SU-DHL-6 (cell line): ENCODE results near the gene ADAT3.

Source experiments
- H2AFZ ChIP-seq: fragments of 200-600 bp; sonication (generic); 2 replicates; pipeline ENCODE4 v1.6.1; 2014; ENCODE audit warnings: low read depth, mild to moderate bottlenecking, moderate library complexity, mixed read lengths, antibody characterized with exemption, low read length; ENCODE audit not compliant: severe bottlenecking
- H3F3A ChIP-seq: fragments of 200-600 bp; shearing (Covaris generic); 2 replicates; pipeline ENCODE4 v1.6.0; 2016; ENCODE audit warnings: antibody characterized with exemption, mild to moderate bottlenecking; ENCODE audit not compliant: insufficient read depth
- H3K27ac ChIP-seq: fragments of 200-600 bp; sonication (generic); 2 replicates; pipeline ENCODE4 v1.5.1; 2016; ENCODE audit warnings: low read depth, mild to moderate bottlenecking, low read length, moderate library complexity, mixed read lengths
- H3K27me3 ChIP-seq: fragments of 200-600 bp; sonication (generic), shearing (Covaris generic); 2 replicates; pipeline ENCODE4 v1.6.0; 2014; ENCODE audit warnings: mild to moderate bottlenecking, low read length
- H3K36me3 ChIP-seq: fragments of 200-600 bp; sonication (generic); 2 replicates; pipeline ENCODE4 v1.6.1; 2014; ENCODE audit warnings: mild to moderate bottlenecking, low read length, mixed read lengths
- H3K4me2 ChIP-seq: fragments of 300-600, 200-600 bp; shearing (Covaris generic), sonication (generic); 2 replicates; pipeline ENCODE4 v1.6.0; 2014; ENCODE audit warnings: low read length, low read depth, mild to moderate bottlenecking; ENCODE audit not compliant: poor library complexity, severe bottlenecking
- H3K4me3 ChIP-seq: fragments of 200-600 bp; sonication (generic); 2 replicates; pipeline ENCODE4 v1.5.1; 2014; ENCODE audit warnings: antibody characterized with exemption, low read length, mild to moderate bottlenecking, mixed read lengths; ENCODE audit not compliant: insufficient read depth, poor library complexity, severe bottlenecking
- H3K79me2 ChIP-seq: fragments of 200-600 bp; sonication (generic); 2 replicates; pipeline ENCODE4 v1.6.1; 2014; ENCODE audit warnings: mild to moderate bottlenecking, low read length, moderate library complexity; ENCODE audit not compliant: insufficient read depth
- H3K9ac ChIP-seq: fragments of 200-600 bp; sonication (generic); 2 replicates; pipeline ENCODE4 v1.7.0; 2014; ENCODE audit warnings: mild to moderate bottlenecking, low read length
- H3K9me2 ChIP-seq: fragments of 200-600 bp; sonication (generic); replicated peaks from 2 replicates; pipeline ENCODE4 v1.6.1; 2014; ENCODE audit warnings: low read length; ENCODE audit not compliant: insufficient read depth
- H3K9me3 ChIP-seq: fragments of 200-600 bp; sonication (generic); 2 replicates; pipeline ENCODE4 v1.6.1; 2014; ENCODE audit warnings: low read length, mixed read lengths; ENCODE audit not compliant: insufficient read depth
- H4K20me1 ChIP-seq: fragments of 200-600 bp; sonication (generic); 2 replicates; pipeline ENCODE4 v1.6.1; 2014; ENCODE audit warnings: low read depth, mild to moderate bottlenecking, antibody characterized with exemption, low read length, moderate library complexity, mixed read lengths
- EZH2phosphoT487 ChIP-seq: fragments of 200-600 bp; sonication (generic), shearing (Covaris generic); conservative IDR thresholded peaks from 2 replicates; pipeline ENCODE4 v1.6.1; 2018; ENCODE audit warnings: mild to moderate bottlenecking, antibody characterized with exemption, low read length, moderate library complexity, mixed read lengths
- TF ChIP-seq, protein P1 (sequence below): fragments of 200-600 bp; sonication (generic); IDR thresholded peaks from one replicate; pipeline ENCODE4 v1.5.1; 2017; ENCODE audit warnings: antibody characterized with exemption, mild to moderate bottlenecking, low read length, moderate library complexity; ENCODE audit not compliant: insufficient read depth, poor library complexity, severe bottlenecking

Gene ADAT3

GRCh38 chr19:1962674-1963073 is 57.5 kb downstream of the ADAT3 start:
- no peak for TF ChIP-seq EZH2phosphoT487
- TF ChIP-seq, protein P1, sequence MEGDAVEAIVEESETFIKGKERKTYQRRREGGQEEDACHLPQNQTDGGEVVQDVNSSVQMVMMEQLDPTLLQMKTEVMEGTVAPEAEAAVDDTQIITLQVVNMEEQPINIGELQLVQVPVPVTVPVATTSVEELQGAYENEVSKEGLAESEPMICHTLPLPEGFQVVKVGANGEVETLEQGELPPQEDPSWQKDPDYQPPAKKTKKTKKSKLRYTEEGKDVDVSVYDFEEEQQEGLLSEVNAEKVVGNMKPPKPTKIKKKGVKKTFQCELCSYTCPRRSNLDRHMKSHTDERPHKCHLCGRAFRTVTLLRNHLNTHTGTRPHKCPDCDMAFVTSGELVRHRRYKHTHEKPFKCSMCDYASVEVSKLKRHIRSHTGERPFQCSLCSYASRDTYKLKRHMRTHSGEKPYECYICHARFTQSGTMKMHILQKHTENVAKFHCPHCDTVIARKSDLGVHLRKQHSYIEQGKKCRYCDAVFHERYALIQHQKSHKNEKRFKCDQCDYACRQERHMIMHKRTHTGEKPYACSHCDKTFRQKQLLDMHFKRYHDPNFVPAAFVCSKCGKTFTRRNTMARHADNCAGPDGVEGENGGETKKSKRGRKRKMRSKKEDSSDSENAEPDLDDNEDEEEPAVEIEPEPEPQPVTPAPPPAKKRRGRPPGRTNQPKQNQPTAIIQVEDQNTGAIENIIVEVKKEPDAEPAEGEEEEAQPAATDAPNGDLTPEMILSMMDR, result no peak
- no peaks in the 10 kb centered on the region for H4K20me1 ChIP-seq
- no peak overlapping the region for H3K27ac ChIP-seq
- H3K9me2 ChIP-seq, result no peaks in the 10 kb centered on the region
- no peaks in the 10 kb centered on the region for H3K36me3 ChIP-seq
- H3K79me2 ChIP-seq, result 0 out of 2 replicates have a peak, but pooled peaks cover 5% of the 10 kb centered on the region
- no peaks in the 10 kb centered on the region for H3K27me3 ChIP-seq
- H3K4me3 ChIP-seq, result no peak overlapping the region
- H3K9me3 ChIP-seq, result no peaks in the 10 kb centered on the region
- H3F3A ChIP-seq, result no peaks in the 10 kb centered on the region
- H2AFZ ChIP-seq, result no peak overlapping the region
- no peak overlapping the region for H3K4me2 ChIP-seq
- no peak overlapping the region for H3K9ac ChIP-seq
